CD4-positive, alpha-beta T cell (primary cell): ENCODE measurements around the gene PSMB10. TPM values are rescaled to one million over a fixed set of nuclear protein-coding genes. Genes with fewer than 3 reads are reported as not detected.
"Not testable (repeated sequence)": the region's sequence is repeated elsewhere in the genome, so short reads cannot be mapped to it uniquely, and the experiment has no call there.

Experiments
- ATAC-seq: fragments of 200-7000 bp; cut with Tn5 transposase; one replicate; pipeline ENCODE4 v1.10.0; 2022; ENCODE audit warnings: mild to moderate bottlenecking; ENCODE audit not compliant: poor library complexity
- CTCF ChIA-PET: fragments of 350-600 bp; sonication (Branson Sonifier 250); formaldehyde crosslinking; loops from one replicate; lab custom pipeline; 2021; ENCODE audit warnings: antibody characterized with exemption, inconsistent platforms; lab: Charles Lee
- POLR2A ChIA-PET: fragments of 350-600 bp; sonication (Branson Sonifier 250); formaldehyde crosslinking; loops from one replicate; lab custom pipeline; 2021; ENCODE audit warnings: antibody characterized with exemption, inconsistent platforms; lab: Charles Lee
- DNase-seq, 14 experiments: peaks; one replicate each; pipeline ENCODE4 v3.0.0-alpha.2; 2013 to 2020; ENCODE audit warnings: mixed read lengths in 2 of 14
- H3K27ac ChIP-seq, 2 donors: one replicate each; pipeline versions ENCODE4 v1.5.1 to v1.7.0; 2013; ENCODE audit warnings: low read length in 2 of 2, low read depth in 1 of 2, mild to moderate bottlenecking in 1 of 2
- H3K27me3 ChIP-seq, 2 experiments: 1 replicate in 1 of 2; 2 replicates in 1 of 2; pipeline versions ENCODE4 v1.6.1 to v1.7.0; 2013; ENCODE audit warnings: low read length in 2 of 2, control low read depth in 1 of 2, mild to moderate bottlenecking in 1 of 2, moderate library complexity in 1 of 2; ENCODE audit not compliant: insufficient read depth in 2 of 2, control insufficient read depth in 1 of 2
- H3K36me3 ChIP-seq: one replicate; pipeline ENCODE4 v1.6.1; 2013; ENCODE audit warnings: low read length, control low read depth; ENCODE audit not compliant: insufficient read depth
- H3K4me1 ChIP-seq: one replicate; pipeline ENCODE4 v1.6.1; 2013; ENCODE audit warnings: low read length, control low read depth; ENCODE audit not compliant: insufficient read depth
- H3K4me3 ChIP-seq: one replicate; pipeline ENCODE4 v1.5.1; 2013; ENCODE audit warnings: mild to moderate bottlenecking, low read length, moderate library complexity
- H3K9me3 ChIP-seq, 2 experiments: 1 replicate in 1 of 2; 2 replicates in 1 of 2; pipeline versions ENCODE4 v1.6.1 to v1.7.0; 2013; ENCODE audit warnings: low read length in 2 of 2, mild to moderate bottlenecking in 2 of 2, control low read depth in 1 of 2, moderate library complexity in 1 of 2; ENCODE audit not compliant: control insufficient read depth in 1 of 2, insufficient read depth in 1 of 2
- H3K27ac Mint-ChIP-seq: one replicate; pipeline ENCODE4 v1.8.0; 2020; ENCODE audit warnings: mixed read lengths
- H3K27me3 Mint-ChIP-seq: one replicate; pipeline ENCODE4 v1.8.0; 2021; ENCODE audit warnings: mixed read lengths
- H3K36me3 Mint-ChIP-seq: one replicate; pipeline ENCODE4 v1.8.0; 2021; ENCODE audit warnings: low read depth, mixed read lengths
- H3K4me1 Mint-ChIP-seq: one replicate; pipeline ENCODE4 v1.8.0; 2021; ENCODE audit warnings: low read depth, mixed read lengths
- H3K4me3 Mint-ChIP-seq: one replicate; pipeline ENCODE4 v1.8.0; 2020; ENCODE audit warnings: mild to moderate bottlenecking, mixed read lengths
- H3K9me3 Mint-ChIP-seq: one replicate; pipeline ENCODE4 v1.8.0; 2020; ENCODE audit warnings: mixed read lengths
- intact Hi-C, 2 experiments: fragments of 100-400 bp; cut with DNase I in 1 of 2; cut with micrococcal nuclease in 1 of 2; formaldehyde crosslinking; loops; one replicate each; pipeline versions ENCODE4 v1.15.1 to v1.9.0; 2023 to 2025; cut with DNase I, micrococcal nuclease
- total RNA-seq, 174 experiments: library from RNA in 2 of 174; stranded (reverse) in 2 of 174; gene quantifications; one replicate each; pipeline ENCODE4 v1.2.3 and lab custom pipeline; 2021 to 2026
- TF ChIP-seq, protein P1 (sequence below): fragments of 200-600 bp; IDR thresholded peaks from one replicate; pipeline ENCODE4 v1.8.0; 2022; ENCODE audit warnings: antibody characterized with exemption, mild to moderate bottlenecking

The PSMB10 gene
- total RNA-seq, 2 experiments from 2014 or later: 68.7 to 71.6 TPM

DNA sequence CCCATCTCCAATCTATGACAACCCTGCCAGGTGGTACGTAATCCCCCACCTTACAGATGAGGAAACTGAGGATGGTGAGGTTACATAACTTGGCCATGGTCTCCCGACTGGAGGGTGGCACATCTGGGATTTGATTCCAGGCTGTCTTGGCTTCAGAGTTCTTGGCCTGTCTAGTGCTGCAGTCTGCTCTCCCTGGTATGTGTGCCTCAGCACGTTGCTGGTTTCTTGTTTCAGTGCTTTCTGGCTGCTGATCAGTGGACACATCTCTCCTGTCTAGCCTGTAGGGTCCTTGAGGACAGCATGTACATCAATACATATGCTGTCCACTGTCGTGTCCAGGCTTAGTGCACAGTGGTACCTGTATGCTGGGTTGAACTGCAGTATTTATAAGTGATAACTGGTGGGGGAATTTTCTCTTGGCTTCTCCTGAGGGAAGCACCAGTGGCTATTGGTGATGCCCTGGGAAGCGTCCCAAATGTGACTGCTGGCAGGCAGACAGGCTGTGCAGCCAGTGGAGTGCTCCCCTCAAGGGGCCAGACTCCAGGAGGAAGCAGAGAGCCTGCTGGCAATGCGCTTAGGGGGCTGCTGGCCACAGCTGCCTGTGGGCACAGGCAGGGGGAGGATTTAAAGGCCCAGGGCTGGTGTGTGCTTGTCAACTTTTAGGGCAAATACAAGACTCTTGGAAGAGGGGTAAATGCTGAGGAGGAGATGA is 19.4 kb downstream of the PSMB10 start:
- Histone ChIP-seq H3K4me1 (peaks cover 11% of the 10 kb centered on the region), H3K27me3 (no peaks in the 10 kb centered on the region), H3K36me3 (peaks cover 44% of the 10 kb centered on the region), H3K27ac (no peak overlapping the region), H3K4me3 (no peak overlapping the region), H3K9me3 (no peaks in the 10 kb centered on the region)
- Mint-ChIP-seq H3K27ac (no peak overlapping the region), H3K4me3 (no peak overlapping the region), H3K27me3 (no peaks in the 10 kb centered on the region), H3K36me3 (peaks cover 42% of the 10 kb centered on the region), H3K9me3 (no peaks in the 10 kb centered on the region), H3K4me1 (peaks cover 20% of the 10 kb centered on the region)
- ATAC-seq (no peak), DNase-seq (no peak)
- CTCF ChIA-PET: no interaction called here
- TF ChIP-seq, protein P1, sequence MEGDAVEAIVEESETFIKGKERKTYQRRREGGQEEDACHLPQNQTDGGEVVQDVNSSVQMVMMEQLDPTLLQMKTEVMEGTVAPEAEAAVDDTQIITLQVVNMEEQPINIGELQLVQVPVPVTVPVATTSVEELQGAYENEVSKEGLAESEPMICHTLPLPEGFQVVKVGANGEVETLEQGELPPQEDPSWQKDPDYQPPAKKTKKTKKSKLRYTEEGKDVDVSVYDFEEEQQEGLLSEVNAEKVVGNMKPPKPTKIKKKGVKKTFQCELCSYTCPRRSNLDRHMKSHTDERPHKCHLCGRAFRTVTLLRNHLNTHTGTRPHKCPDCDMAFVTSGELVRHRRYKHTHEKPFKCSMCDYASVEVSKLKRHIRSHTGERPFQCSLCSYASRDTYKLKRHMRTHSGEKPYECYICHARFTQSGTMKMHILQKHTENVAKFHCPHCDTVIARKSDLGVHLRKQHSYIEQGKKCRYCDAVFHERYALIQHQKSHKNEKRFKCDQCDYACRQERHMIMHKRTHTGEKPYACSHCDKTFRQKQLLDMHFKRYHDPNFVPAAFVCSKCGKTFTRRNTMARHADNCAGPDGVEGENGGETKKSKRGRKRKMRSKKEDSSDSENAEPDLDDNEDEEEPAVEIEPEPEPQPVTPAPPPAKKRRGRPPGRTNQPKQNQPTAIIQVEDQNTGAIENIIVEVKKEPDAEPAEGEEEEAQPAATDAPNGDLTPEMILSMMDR: no peak
- POLR2A ChIA-PET: no interaction called here
- intact Hi-C loops: loop anchor here in 1 of 2 experiments (10.0 kb wide), 1 partner anchor 182 kb away; no protein-coding TSS in a partner anchor

DNA sequence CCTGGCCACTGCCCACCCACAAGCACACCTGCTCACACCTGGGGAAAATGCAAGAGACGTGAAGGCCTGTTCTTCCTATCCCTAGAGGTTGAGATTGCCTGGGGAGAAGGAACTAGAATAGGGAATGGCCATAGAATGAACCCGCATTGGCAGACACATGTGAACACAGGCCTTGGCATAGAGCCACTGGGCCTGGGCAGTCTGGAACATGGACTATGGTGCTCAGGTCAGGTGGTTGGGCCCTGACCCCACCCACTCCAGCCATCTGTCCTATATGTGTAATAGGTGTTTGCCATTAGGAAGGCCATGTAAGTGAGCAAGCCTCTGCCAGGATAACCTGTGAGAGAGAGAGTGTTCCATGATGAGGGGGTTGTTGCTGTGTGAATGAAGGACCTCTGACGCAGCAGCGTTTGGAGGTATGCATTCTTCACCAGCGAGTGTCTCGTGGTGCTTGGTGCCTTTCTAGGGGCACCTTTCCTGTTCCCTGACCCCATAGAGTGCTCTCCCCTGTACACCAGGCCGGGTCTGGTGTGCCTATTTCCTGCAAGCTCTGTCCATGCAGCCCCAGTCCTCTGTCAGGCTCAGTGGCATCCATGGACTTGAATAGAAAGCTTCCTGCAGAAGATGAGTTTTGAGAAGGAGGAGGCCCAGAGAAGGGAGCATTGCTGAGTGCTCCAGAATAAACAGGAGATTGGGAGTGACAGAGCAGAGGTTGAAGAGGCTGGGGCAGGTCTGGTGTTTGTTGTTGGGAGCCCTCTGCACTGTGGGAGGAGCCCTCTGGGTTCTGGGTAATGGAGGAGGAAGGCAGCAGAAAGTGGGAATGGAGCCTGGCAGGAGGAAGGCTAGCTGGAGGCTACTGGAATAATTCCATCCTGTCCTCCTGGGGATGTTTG is 20.6 kb downstream of the PSMB10 start:
- Mint-ChIP-seq H3K27me3 (no peaks in the 10 kb centered on the region), H3K4me3 (no peak overlapping the region), H3K4me1 (peaks cover 20% of the 10 kb centered on the region), H3K9me3 (no peaks in the 10 kb centered on the region), H3K27ac (peak overlapping the region; percentile 48), H3K36me3 (peaks cover 45% of the 10 kb centered on the region)
- TF ChIP-seq, protein P1: no peak
- no peaks in the 10 kb centered on the region for H3K9me3 ChIP-seq
- H3K4me1 ChIP-seq: peaks cover 11% of the 10 kb centered on the region
- no peak overlapping the region for H3K4me3 ChIP-seq
- ATAC-seq: no peak
- ChIA-PET POLR2A (no interaction called here), CTCF (no interaction called here)
- intact Hi-C loops: loop anchor here in 1 of 2 experiments (10.0 kb wide), 1 partner anchor 181 kb away; no protein-coding TSS in a partner anchor
- no peak overlapping the region for H3K27ac ChIP-seq
- no peaks in the 10 kb centered on the region for H3K27me3 ChIP-seq
- peaks cover 52% of the 10 kb centered on the region for H3K36me3 ChIP-seq
- DNase-seq: no peak

DNA sequence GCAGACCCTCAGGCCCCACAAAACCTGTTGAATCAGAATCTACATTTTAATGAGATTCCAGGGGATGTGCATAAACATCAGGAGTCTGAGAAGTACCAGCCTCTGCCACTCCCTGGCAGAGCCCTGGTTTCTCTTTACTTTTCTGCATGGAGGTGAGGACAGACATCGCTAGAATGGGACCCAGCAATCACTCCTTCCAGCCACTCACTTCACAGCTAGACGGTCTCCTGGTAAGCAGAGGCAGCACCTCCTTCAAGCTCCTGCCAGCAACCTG is 21.2 kb downstream of the PSMB10 start:
- H3K4me3 ChIP-seq, H3K9me3 Mint-ChIP-seq, H3K27me3 ChIP-seq, H3K27me3 Mint-ChIP-seq, H3K4me3 Mint-ChIP-seq, DNase-seq, H3K27ac ChIP-seq, ATAC-seq, H3K9me3 ChIP-seq, POLR2A ChIA-PET, CTCF ChIA-PET, H3K27ac Mint-ChIP-seq: not testable (repeated sequence)
- intact Hi-C loops: loop anchor here in 1 of 2 experiments (10.0 kb wide), 1 partner anchor 181 kb away; no protein-coding TSS in a partner anchor
- Mint-ChIP-seq H3K4me1 (peaks cover 20% of the 10 kb centered on the region), H3K36me3 (peaks cover 49% of the 10 kb centered on the region)
- H3K36me3 ChIP-seq: peaks cover 52% of the 10 kb centered on the region
- peaks cover 11% of the 10 kb centered on the region for H3K4me1 ChIP-seq
